Loucy (cell line): ENCODE measurements around the gene CPA5.

Experiments
- H2AFZ ChIP-seq: fragments of 200-600 bp; sonication (generic); 2 replicates; pipeline ENCODE4 v1.6.0; 2016; ENCODE audit warnings: antibody characterized with exemption, mild to moderate bottlenecking, low read length, moderate library complexity
- H3F3A ChIP-seq: fragments of 200-600 bp; 2 replicates; pipeline ENCODE4 v1.6.0; 2016; ENCODE audit warnings: antibody characterized with exemption, low read depth, mild to moderate bottlenecking
- H3K27me3 ChIP-seq: fragments of 200-600 bp; sonication (generic); 2 replicates; pipeline ENCODE4 v1.6.1; 2014; ENCODE audit warnings: low read length, mild to moderate bottlenecking; ENCODE audit not compliant: insufficient read depth, poor library complexity, severe bottlenecking
- H3K36me3 ChIP-seq: fragments of 200-600 bp; sonication (generic); 2 replicates; pipeline ENCODE4 v1.6.1; 2016; ENCODE audit warnings: low read length; ENCODE audit not compliant: insufficient read depth
- H3K4me1 ChIP-seq: fragments of 200-600 bp; sonication (generic); 2 replicates; pipeline ENCODE4 v1.5.1; 2014; ENCODE audit warnings: low read length, mild to moderate bottlenecking; ENCODE audit not compliant: insufficient read depth, poor library complexity, severe bottlenecking
- H3K4me2 ChIP-seq: fragments of 200-600 bp; sonication (generic); 2 replicates; pipeline ENCODE4 v1.6.0; 2014; ENCODE audit warnings: antibody characterized with exemption, low read length, low read depth, mild to moderate bottlenecking; ENCODE audit not compliant: poor library complexity, severe bottlenecking
- H3K4me3 ChIP-seq: fragments of 200-600 bp; sonication (generic); 2 replicates; pipeline ENCODE4 v1.5.1; 2014; ENCODE audit warnings: low read length, mild to moderate bottlenecking, mixed read lengths; ENCODE audit not compliant: poor library complexity, severe bottlenecking
- H3K79me2 ChIP-seq: fragments of 200-600 bp; sonication (generic); 2 replicates; pipeline ENCODE4 v1.6.1; 2014; ENCODE audit warnings: low read length; ENCODE audit not compliant: insufficient read depth
- H3K9ac ChIP-seq: fragments of 200-600 bp; sonication (generic); 2 replicates; pipeline ENCODE4 v1.6.0; 2014; ENCODE audit warnings: mild to moderate bottlenecking, low read depth, low read length, moderate library complexity; ENCODE audit not compliant: poor library complexity, severe bottlenecking
- H3K9me2 ChIP-seq: fragments of 200-600 bp; sonication (generic); replicated peaks from 2 replicates; pipeline ENCODE4 v1.6.1; 2016; ENCODE audit warnings: low read depth, low read length, mixed read lengths
- H3K9me3 ChIP-seq: fragments of 200-600 bp; sonication (generic); 2 replicates; pipeline ENCODE4 v1.6.1; 2014; ENCODE audit warnings: mild to moderate bottlenecking, antibody characterized with exemption, low read length, low read depth; ENCODE audit not compliant: insufficient read depth
- H4K20me1 ChIP-seq: fragments of 200-600 bp; sonication (generic); 2 replicates; pipeline ENCODE4 v1.6.0; 2014; ENCODE audit warnings: antibody characterized with exemption, low read length, mild to moderate bottlenecking; ENCODE audit not compliant: insufficient read depth, poor library complexity, severe bottlenecking
- EZH2phosphoT487 ChIP-seq: fragments of 200-600 bp; IDR thresholded peaks from 2 replicates; pipeline ENCODE4 v1.6.1; 2018; ENCODE audit warnings: antibody characterized with exemption, mild to moderate bottlenecking, moderate library complexity, borderline replicate concordance
- TF ChIP-seq, protein P1 (sequence below): fragments of 200-600 bp; sonication (generic); conservative IDR thresholded peaks from 2 replicates; pipeline ENCODE4 v1.5.1; 2014; ENCODE audit warnings: mild to moderate bottlenecking, antibody characterized with exemption, low read length

Gene CPA5

GRCh38 chr7:130342701-130343380 is 1.8 kb upstream of the CPA5 start:
- TF ChIP-seq, protein P1, sequence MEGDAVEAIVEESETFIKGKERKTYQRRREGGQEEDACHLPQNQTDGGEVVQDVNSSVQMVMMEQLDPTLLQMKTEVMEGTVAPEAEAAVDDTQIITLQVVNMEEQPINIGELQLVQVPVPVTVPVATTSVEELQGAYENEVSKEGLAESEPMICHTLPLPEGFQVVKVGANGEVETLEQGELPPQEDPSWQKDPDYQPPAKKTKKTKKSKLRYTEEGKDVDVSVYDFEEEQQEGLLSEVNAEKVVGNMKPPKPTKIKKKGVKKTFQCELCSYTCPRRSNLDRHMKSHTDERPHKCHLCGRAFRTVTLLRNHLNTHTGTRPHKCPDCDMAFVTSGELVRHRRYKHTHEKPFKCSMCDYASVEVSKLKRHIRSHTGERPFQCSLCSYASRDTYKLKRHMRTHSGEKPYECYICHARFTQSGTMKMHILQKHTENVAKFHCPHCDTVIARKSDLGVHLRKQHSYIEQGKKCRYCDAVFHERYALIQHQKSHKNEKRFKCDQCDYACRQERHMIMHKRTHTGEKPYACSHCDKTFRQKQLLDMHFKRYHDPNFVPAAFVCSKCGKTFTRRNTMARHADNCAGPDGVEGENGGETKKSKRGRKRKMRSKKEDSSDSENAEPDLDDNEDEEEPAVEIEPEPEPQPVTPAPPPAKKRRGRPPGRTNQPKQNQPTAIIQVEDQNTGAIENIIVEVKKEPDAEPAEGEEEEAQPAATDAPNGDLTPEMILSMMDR: no peak
- TF ChIP-seq EZH2phosphoT487: no peak
- no peaks in the 10 kb centered on the region for H3K36me3 ChIP-seq
- H3K27me3 ChIP-seq: no peaks in the 10 kb centered on the region
- H3K4me2 ChIP-seq: no peak overlapping the region
- H4K20me1 ChIP-seq: no peaks in the 10 kb centered on the region
- H3K9ac ChIP-seq: no peak overlapping the region
- no peak overlapping the region for H3K4me3 ChIP-seq
- no peak overlapping the region for H2AFZ ChIP-seq
- H3K4me1 ChIP-seq: no peaks in the 10 kb centered on the region
- H3F3A ChIP-seq: no peaks in the 10 kb centered on the region
- no peaks in the 10 kb centered on the region for H3K79me2 ChIP-seq
- H3K9me2 ChIP-seq: no peaks in the 10 kb centered on the region
- no peaks in the 10 kb centered on the region for H3K9me3 ChIP-seq

- no peaks in the 10 kb centered on the region for H3K27me3 ChIP-seq
- no peaks in the 10 kb centered on the region for H3K4me1 ChIP-seq
- H2AFZ ChIP-seq: no peak overlapping the region
- no peaks in the 10 kb centered on the region for H3K79me2 ChIP-seq
- no peaks in the 10 kb centered on the region for H3K9me2 ChIP-seq
- TF ChIP-seq EZH2phosphoT487: no peak
- TF ChIP-seq, protein P1: no peak
- no peaks in the 10 kb centered on the region for H4K20me1 ChIP-seq
- no peak overlapping the region for H3K9ac ChIP-seq
- H3K36me3 ChIP-seq: no peaks in the 10 kb centered on the region
- no peaks in the 10 kb centered on the region for H3F3A ChIP-seq
- no peaks in the 10 kb centered on the region for H3K9me3 ChIP-seq
- H3K4me3 ChIP-seq: no peak overlapping the region
- H3K4me2 ChIP-seq: no peak overlapping the region
Observed at GRCh38 chr7:130345136-130345535, 520 bp downstream of the CPA5 start.

- Histone ChIP-seq H3K9me2 (no peaks in the 10 kb centered on the region), H2AFZ (no peak overlapping the region), H3K9me3 (no peaks in the 10 kb centered on the region), H4K20me1 (no peaks in the 10 kb centered on the region), H3K36me3 (no peaks in the 10 kb centered on the region), H3K4me2 (no peak overlapping the region), H3F3A (no peaks in the 10 kb centered on the region), H3K79me2 (no peaks in the 10 kb centered on the region), H3K9ac (no peak overlapping the region), H3K27me3 (no peaks in the 10 kb centered on the region), H3K4me1 (no peaks in the 10 kb centered on the region), H3K4me3 (no peak overlapping the region)
- no peak for TF ChIP-seq EZH2phosphoT487
- TF ChIP-seq, protein P1: no peak
Observed at GRCh38 chr7:130345725-130346124, 1.1 kb downstream of the CPA5 start.
